Measurements from ENCODE around the gene KSR2.

GRCh38 chr12:117582135-117582784 is 386.5 kb downstream of the KSR2 start:
- no peak for TF ChIP-seq CTCF (IDR thresholded peaks at IDR 0.05)
- no peak for TF ChIP-seq POLR2A (IDR thresholded peaks at IDR 0.05)
